K562 (cell line): ENCODE measurements around the gene HPCAL1. TPM values are rescaled to one million over a fixed set of nuclear protein-coding genes. Genes with fewer than 3 reads are reported as not detected.

Source experiments
- ATF7 ChIP-seq: fragments of 450-650 bp; IDR thresholded peaks from 2 replicates; pipeline ENCODE4 v1.7.1; 2014; ENCODE audit warnings: mild to moderate bottlenecking, moderate library complexity
- BRD4 ChIP-seq: fragments of 200-600 bp; sonication (generic); IDR thresholded peaks from 2 replicates; pipeline ENCODE4 v1.6.1; 2017; ENCODE audit warnings: inconsistent platforms
- BRD9 ChIP-seq: fragments of 450-650 bp; IDR thresholded peaks from 2 replicates; pipeline ENCODE4 v1.6.1; 2018; ENCODE audit warnings: low read depth; ENCODE audit not compliant: partially characterized antibody
- CCNT2 ChIP-seq: IDR thresholded peaks from 2 replicates; pipeline ENCODE4 v1.6.1; 2011; ENCODE audit warnings: borderline replicate concordance, low read depth, mild to moderate bottlenecking, moderate library complexity, mixed read lengths, low read length; ENCODE audit not compliant: insufficient read length; ENCODE audit errors: extremely low read depth
- FIP1L1 ChIP-seq: fragments of 200-400 bp; formaldehyde crosslinking; IDR thresholded peaks from 2 replicates; pipeline ENCODE4 v1.6.1; 2018; ENCODE audit warnings: mild to moderate bottlenecking, low read depth, low read length; ENCODE audit not compliant: poor library complexity, severe bottlenecking
- FOXP4 ChIP-seq: sonication (generic); formaldehyde crosslinking; IDR thresholded peaks from 2 replicates; pipeline ENCODE4 v1.8.0; 2022; ENCODE audit warnings: mild to moderate bottlenecking, missing genetic modification reagents, borderline replicate concordance
- LCOR ChIP-seq: sonication (generic); formaldehyde crosslinking; IDR thresholded peaks from 2 replicates; pipeline ENCODE4 v1.8.0; 2022; ENCODE audit warnings: mild to moderate bottlenecking, missing genetic modification reagents
- MAZ ChIP-seq, 2 experiments: fragments of 450-650 bp in 1 of 2; sonication (generic) in 1 of 2; formaldehyde crosslinking; IDR thresholded peaks in 1 of 2; conservative IDR thresholded peaks in 1 of 2; 2 replicates each; pipeline versions ENCODE4 v1.4.0 to v1.5.0; 2020; ENCODE audit warnings: mild to moderate bottlenecking in 1 of 2, missing genetic modification reagents in 1 of 2
- NFIC ChIP-seq: fragments of 450-650 bp; IDR thresholded peaks from 2 replicates; pipeline ENCODE4 v1.6.1; 2017; ENCODE audit warnings: mild to moderate bottlenecking, inconsistent platforms
- RFX1 ChIP-seq: fragments of 450-650 bp; IDR thresholded peaks from 2 replicates; pipeline ENCODE4 v1.6.1; 2016; ENCODE audit warnings: mild to moderate bottlenecking, moderate library complexity
- SREBF1 ChIP-seq: fragments of 150-350 bp; IDR thresholded peaks from 2 replicates; pipeline ENCODE4 v1.6.1; 2014; ENCODE audit warnings: antibody characterized with exemption, low read depth, low read length, borderline replicate concordance
- TAF1 ChIP-seq: IDR thresholded peaks from 2 replicates; pipeline ENCODE4 v1.6.1; 2011; ENCODE audit warnings: mild to moderate bottlenecking, low read length, moderate library complexity; ENCODE audit not compliant: insufficient read depth, control insufficient read depth, severe bottlenecking; ENCODE audit errors: extremely low read depth
- USF2 ChIP-seq: sonication (generic); formaldehyde crosslinking; IDR thresholded peaks from 2 replicates; pipeline ENCODE4 v1.5.0; 2020; ENCODE audit warnings: missing genetic modification reagents
- ZNF184 ChIP-seq: sonication (generic); formaldehyde crosslinking; IDR thresholded peaks from 2 replicates; pipeline ENCODE4 v1.5.0; 2020; ENCODE audit warnings: missing genetic modification reagents
- polyA plus RNA-seq, 8 experiments: library from polyadenylated mRNA; depleted of rRNA in 4 of 8; stranded (reverse) in 5 of 8; unstranded in 3 of 8; fragments of >200 nt; fragmentation: Nextera tagmentation in 2 of 8; fragmentation: Illumina TruSeq in 1 of 8; extraction: Ambion mirVana in 2 of 8; extraction: Trizol in 1 of 8; gene quantifications; 2 replicates each; pipeline versions ENCODE4 v1.2.1 to v1.2.3, GENCODE V29; 2011 to 2014; ENCODE audit warnings: inconsistent platforms in 1 of 8, missing spikeins in 1 of 8
- total RNA-seq, 7 experiments: library from RNA; depleted of rRNA in 6 of 7; stranded (reverse); fragments of >200 nt in 6 of 7; fragmentation: Illumina TruSeq in 2 of 7; extraction: Trizol in 2 of 7; gene quantifications; 2 replicates each; pipeline versions ENCODE4 v1.2.1 to v1.2.3, GENCODE V29; 2011 to 2021; ENCODE audit warnings: low replicate concordance in 1 of 7
- TF ChIP-seq, protein P1 (sequence below): IDR thresholded peaks from 3 replicates; pipeline ENCODE4 v1.6.1; 2011; ENCODE audit warnings: borderline replicate concordance, mild to moderate bottlenecking, moderate library complexity; ENCODE audit not compliant: insufficient read length; ENCODE audit errors: extremely low read depth
- TF ChIP-seq, protein P2 (sequence below): sonication (generic); formaldehyde crosslinking; IDR thresholded peaks from 2 replicates; pipeline ENCODE4 v1.8.0; 2022; ENCODE audit warnings: mild to moderate bottlenecking, missing genetic modification reagents

The HPCAL1 gene
- total and polyA plus RNA-seq, 9 of the 15 experiments (the other 6 are each of a cell fraction or from before 2014, with no cell fraction given): 2.7 to 65.5 (median 23.9) TPM

- TF ChIP-seq, protein P1, sequence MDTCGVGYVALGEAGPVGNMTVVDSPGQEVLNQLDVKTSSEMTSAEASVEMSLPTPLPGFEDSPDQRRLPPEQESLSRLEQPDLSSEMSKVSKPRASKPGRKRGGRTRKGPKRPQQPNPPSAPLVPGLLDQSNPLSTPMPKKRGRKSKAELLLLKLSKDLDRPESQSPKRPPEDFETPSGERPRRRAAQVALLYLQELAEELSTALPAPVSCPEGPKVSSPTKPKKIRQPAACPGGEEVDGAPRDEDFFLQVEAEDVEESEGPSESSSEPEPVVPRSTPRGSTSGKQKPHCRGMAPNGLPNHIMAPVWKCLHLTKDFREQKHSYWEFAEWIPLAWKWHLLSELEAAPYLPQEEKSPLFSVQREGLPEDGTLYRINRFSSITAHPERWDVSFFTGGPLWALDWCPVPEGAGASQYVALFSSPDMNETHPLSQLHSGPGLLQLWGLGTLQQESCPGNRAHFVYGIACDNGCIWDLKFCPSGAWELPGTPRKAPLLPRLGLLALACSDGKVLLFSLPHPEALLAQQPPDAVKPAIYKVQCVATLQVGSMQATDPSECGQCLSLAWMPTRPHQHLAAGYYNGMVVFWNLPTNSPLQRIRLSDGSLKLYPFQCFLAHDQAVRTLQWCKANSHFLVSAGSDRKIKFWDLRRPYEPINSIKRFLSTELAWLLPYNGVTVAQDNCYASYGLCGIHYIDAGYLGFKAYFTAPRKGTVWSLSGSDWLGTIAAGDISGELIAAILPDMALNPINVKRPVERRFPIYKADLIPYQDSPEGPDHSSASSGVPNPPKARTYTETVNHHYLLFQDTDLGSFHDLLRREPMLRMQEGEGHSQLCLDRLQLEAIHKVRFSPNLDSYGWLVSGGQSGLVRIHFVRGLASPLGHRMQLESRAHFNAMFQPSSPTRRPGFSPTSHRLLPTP: no peak
- TF ChIP-seq RFX1: peak; percentile 83
- TF ChIP-seq ATF7: peak; percentile 47; the same call in 1 of the 2 replicates
- peak; percentile 64 for TF ChIP-seq TAF1
- TF ChIP-seq BRD9: no peak
- peak; percentile 26; the same call in 1 of the 2 replicates for TF ChIP-seq USF2 (CRISPR knock-in tag)
- 0 out of 2 replicates have a peak, but pooled peaks have one; percentile 11 for TF ChIP-seq NFIC
- TF ChIP-seq CCNT2: peak; percentile 78
- peak in 1 of 2 experiments; percentile 75; a peak in 3 of 4 replicates for TF ChIP-seq MAZ (CRISPR knock-in tag; conservative IDR thresholded peaks at IDR 0.05 in 1 of 2, IDR thresholded peaks at IDR 0.05 in 1 of 2)
- no peak for TF ChIP-seq ZNF184
- TF ChIP-seq, protein P2, sequence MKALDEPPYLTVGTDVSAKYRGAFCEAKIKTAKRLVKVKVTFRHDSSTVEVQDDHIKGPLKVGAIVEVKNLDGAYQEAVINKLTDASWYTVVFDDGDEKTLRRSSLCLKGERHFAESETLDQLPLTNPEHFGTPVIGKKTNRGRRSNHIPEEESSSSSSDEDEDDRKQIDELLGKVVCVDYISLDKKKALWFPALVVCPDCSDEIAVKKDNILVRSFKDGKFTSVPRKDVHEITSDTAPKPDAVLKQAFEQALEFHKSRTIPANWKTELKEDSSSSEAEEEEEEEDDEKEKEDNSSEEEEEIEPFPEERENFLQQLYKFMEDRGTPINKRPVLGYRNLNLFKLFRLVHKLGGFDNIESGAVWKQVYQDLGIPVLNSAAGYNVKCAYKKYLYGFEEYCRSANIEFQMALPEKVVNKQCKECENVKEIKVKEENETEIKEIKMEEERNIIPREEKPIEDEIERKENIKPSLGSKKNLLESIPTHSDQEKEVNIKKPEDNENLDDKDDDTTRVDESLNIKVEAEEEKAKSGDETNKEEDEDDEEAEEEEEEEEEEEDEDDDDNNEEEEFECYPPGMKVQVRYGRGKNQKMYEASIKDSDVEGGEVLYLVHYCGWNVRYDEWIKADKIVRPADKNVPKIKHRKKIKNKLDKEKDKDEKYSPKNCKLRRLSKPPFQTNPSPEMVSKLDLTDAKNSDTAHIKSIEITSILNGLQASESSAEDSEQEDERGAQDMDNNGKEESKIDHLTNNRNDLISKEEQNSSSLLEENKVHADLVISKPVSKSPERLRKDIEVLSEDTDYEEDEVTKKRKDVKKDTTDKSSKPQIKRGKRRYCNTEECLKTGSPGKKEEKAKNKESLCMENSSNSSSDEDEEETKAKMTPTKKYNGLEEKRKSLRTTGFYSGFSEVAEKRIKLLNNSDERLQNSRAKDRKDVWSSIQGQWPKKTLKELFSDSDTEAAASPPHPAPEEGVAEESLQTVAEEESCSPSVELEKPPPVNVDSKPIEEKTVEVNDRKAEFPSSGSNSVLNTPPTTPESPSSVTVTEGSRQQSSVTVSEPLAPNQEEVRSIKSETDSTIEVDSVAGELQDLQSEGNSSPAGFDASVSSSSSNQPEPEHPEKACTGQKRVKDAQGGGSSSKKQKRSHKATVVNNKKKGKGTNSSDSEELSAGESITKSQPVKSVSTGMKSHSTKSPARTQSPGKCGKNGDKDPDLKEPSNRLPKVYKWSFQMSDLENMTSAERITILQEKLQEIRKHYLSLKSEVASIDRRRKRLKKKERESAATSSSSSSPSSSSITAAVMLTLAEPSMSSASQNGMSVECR (CRISPR knock-in tag): peak; percentile 86
- TF ChIP-seq FOXP4 (CRISPR knock-in tag): no peak
- TF ChIP-seq FIP1L1: peak; percentile 92
- TF ChIP-seq SREBF1: no peak
- TF ChIP-seq LCOR: 0 out of 2 replicates have a peak, but pooled peaks have one; percentile 56
- 0 out of 2 replicates have a peak, but pooled peaks have one; percentile 63 for TF ChIP-seq BRD4
These were observed 145.3 kb downstream of the HPCAL1 start, which contains the start of gene ODC1 (continued) for GRCh38 chr2:10447895-10448575.
